NT2/D1 (cell line): ENCODE results near the gene DUSP6.

Experiments used
- SUZ12 ChIP-seq: IDR thresholded peaks from 2 replicates; pipeline ENCODE4 v1.6.1; 2011; ENCODE audit not compliant: insufficient read length, insufficient read depth; ENCODE audit errors: extremely low read depth
- YY1 ChIP-seq: IDR thresholded peaks from 2 replicates; pipeline ENCODE4 v1.6.1; 2011; ENCODE audit not compliant: insufficient read length, insufficient read depth
- ZNF274 ChIP-seq: IDR thresholded peaks from 2 replicates; pipeline ENCODE4 v1.6.1; 2011; ENCODE audit warnings: mild to moderate bottlenecking, low read depth, low read length

DNA sequence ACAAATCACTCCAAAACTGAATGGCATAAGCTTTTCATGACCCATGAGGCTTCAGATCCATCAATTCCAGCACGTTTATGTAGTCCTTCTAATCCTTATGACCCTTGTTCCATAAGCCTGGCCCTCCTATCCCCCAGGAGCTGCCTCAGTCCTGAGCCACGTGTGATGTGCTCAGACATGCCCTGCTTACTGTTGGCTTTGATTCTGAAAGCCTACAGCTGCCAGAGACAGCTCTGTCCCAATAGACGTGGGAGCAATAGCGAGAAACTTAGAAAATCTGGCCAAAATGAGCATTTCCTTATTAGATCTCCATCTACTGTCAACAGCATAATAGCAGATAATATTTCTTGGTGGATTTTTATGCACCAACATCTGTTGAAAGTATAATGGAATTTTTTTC is 33.2 kb downstream of the DUSP6 start:
- no peak for TF ChIP-seq SUZ12
- no peak for TF ChIP-seq ZNF274
- TF ChIP-seq YY1: no peak
